PFSK-1 (cell line): ENCODE measurements around the gene PRR33.

Experiments used
- FOXP2 ChIP-seq: optimal IDR thresholded peaks from 2 replicates; pipeline ENCODE3; 2011; ENCODE audit warnings: borderline replicate concordance, control low read depth, inconsistent platforms; ENCODE audit not compliant: insufficient read depth; ENCODE audit errors: extremely low read length, extremely low read depth
- POLR2AphosphoS5 ChIP-seq: IDR thresholded peaks from 2 replicates; pipeline ENCODE4 v1.6.1; 2012; ENCODE audit warnings: low read depth, mild to moderate bottlenecking, control low read depth, low read length, moderate library complexity
- SIN3A ChIP-seq: IDR thresholded peaks from 2 replicates; pipeline ENCODE4 v1.6.1; 2012; ENCODE audit warnings: mild to moderate bottlenecking, low read length, moderate library complexity, borderline replicate concordance; ENCODE audit not compliant: insufficient read depth
- TAF1 ChIP-seq: IDR thresholded peaks from 2 replicates; pipeline ENCODE4 v1.6.1; 2012; ENCODE audit warnings: low read length, control low read depth, borderline replicate concordance; ENCODE audit not compliant: insufficient read depth
- TF ChIP-seq, protein P1 (sequence below), 2 experiments: IDR thresholded peaks; 2 replicates each; pipeline versions ENCODE4 v1.6.1 to v1.8.0; 2011 to 2012; ENCODE audit warnings: low read depth in 2 of 2, low read length in 2 of 2, control low read depth in 1 of 2, inconsistent platforms in 1 of 2, mild to moderate bottlenecking in 1 of 2, moderate library complexity in 1 of 2; ENCODE audit not compliant: insufficient read depth in 1 of 2

Gene PRR33

DNA sequence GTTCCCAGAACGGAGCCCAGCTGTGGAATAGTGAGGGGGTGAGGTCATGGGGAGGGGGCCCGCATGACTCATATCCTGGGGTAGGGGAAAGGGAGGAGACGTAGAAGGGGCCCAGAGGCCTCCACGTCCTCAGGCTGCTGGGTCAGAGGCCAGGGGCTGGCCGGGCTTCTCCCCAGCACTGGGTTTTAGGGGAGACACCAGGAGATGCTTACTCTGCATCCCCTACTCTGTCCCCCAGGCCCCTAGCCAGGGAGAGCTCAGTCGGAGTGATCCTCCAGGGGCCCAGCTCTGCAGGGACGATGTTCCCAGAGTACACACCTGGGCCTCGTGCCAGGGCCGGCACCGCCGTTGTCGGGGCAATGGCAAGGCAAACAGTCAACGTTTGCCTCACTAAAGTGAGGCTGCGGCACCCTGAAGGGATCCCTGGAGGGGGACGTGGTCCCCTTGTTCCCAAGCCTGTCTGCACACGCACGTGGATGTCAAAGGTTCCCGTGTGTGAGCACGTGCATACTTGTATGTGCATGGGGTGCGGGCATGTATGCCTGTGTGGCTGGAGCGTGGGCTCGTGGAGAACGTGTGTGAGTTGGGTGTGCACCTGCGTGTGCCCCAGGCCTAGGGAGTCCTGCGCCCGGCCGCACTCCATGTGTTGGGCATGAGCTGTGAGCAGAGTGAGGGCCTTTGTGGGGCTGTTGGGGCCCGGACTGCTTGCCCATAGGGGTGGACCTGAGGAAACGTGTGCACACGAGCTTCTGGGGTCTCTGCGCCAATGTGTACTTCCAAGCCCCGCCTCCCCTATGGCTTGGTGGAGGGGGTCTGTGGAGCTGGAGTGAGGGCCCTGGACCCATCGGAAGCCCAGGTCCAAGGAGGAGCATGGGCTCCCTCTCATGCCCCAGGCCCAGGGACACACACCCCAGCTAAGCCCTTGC is 14.2 kb downstream of the PRR33 start:
- TF ChIP-seq POLR2AphosphoS5 = no peak
- TF ChIP-seq FOXP2 = no peak
- TF ChIP-seq, protein P1, sequence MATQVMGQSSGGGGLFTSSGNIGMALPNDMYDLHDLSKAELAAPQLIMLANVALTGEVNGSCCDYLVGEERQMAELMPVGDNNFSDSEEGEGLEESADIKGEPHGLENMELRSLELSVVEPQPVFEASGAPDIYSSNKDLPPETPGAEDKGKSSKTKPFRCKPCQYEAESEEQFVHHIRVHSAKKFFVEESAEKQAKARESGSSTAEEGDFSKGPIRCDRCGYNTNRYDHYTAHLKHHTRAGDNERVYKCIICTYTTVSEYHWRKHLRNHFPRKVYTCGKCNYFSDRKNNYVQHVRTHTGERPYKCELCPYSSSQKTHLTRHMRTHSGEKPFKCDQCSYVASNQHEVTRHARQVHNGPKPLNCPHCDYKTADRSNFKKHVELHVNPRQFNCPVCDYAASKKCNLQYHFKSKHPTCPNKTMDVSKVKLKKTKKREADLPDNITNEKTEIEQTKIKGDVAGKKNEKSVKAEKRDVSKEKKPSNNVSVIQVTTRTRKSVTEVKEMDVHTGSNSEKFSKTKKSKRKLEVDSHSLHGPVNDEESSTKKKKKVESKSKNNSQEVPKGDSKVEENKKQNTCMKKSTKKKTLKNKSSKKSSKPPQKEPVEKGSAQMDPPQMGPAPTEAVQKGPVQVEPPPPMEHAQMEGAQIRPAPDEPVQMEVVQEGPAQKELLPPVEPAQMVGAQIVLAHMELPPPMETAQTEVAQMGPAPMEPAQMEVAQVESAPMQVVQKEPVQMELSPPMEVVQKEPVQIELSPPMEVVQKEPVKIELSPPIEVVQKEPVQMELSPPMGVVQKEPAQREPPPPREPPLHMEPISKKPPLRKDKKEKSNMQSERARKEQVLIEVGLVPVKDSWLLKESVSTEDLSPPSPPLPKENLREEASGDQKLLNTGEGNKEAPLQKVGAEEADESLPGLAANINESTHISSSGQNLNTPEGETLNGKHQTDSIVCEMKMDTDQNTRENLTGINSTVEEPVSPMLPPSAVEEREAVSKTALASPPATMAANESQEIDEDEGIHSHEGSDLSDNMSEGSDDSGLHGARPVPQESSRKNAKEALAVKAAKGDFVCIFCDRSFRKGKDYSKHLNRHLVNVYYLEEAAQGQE (IDR thresholded peaks at IDR 0.05; ENCODE audit: insufficient read depth in 1 of 2, low read depth in 2 of 2, low read length in 2 of 2) = no peak
- no peak for TF ChIP-seq TAF1
- TF ChIP-seq SIN3A = no peak

DNA sequence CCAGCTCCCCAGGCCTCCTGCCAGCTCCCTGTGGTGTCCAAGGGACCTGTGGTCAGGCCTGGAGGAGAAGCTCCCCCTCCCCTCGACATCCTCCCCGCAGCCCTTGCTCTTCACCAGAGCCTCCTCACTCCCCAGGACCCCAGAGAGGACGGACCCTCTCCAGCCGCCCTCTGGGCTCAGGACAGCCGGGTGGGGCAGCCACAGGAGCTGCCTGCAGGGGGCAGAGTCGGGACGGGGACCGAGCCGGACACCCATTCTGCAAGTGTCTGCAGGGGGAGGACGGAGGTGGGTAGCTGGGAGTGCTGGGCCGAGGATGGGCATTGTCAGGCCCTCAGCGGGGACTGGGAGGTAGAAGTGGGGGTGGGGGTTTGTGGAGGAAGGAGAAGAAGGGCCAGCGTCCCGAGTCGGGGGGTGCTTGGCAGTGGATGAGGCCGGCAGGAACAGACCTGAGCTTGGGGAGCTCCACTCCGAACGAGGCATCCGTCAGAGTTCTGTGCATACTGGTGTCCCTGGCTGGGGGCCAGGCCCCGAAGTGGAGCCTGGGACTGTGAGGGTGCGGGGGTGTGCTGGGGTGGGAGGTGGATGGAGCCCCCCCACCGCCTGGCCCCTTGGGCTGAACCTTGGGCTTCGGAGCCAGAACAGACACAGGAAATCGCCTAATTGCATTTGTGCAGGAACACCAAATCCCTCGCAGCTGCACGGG is 15.2 kb downstream of the PRR33 start:
- TF ChIP-seq POLR2AphosphoS5 (no peak), TAF1 (no peak), SIN3A (no peak; the same call in 1 of the 2 replicates), FOXP2 (no peak)
- TF ChIP-seq, protein P1 (IDR thresholded peaks at IDR 0.05; ENCODE audit: insufficient read depth in 1 of 2, low read depth in 2 of 2, low read length in 2 of 2) = no peak

DNA sequence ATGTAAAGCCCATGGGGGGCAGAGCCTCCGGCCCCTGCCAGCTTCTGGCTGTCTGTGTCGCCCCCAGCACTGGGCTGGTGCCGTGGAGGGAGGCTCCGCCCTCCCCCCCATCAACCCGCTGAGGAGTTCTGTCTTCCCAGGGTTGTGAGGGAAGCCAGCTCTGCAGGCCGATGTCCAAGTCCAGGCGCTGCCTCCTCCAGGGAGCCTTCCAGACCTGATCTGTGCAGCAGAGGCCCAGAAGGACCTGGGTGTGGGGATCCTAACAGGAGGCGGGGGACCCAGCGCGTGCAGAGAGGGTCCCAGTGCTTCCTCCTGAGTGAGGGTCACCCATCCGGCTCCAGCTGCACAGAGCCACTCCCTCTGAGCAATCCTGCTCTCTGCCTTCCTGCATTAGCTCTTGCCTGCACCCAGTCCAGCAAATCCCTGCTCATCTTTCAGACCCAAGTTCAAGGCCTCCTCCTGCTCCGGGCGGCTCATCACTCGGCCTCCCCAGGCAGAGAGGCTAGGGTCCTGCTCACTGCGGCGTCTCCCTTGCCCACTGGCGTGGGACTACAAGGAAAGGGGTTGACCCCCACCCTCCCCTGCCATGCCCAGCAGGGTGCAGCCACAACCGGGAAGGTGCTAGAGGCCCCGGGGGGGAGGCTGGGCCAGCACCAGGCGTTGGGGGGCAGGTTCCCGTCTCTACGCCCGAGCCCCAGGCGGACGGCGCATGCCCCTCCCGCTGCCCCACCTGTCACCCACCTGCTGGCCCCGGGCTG is 16.4 kb downstream of the PRR33 start:
- TF ChIP-seq TAF1 (no peak), SIN3A (no peak), POLR2AphosphoS5 (no peak), FOXP2 (no peak)
- TF ChIP-seq, protein P1 (IDR thresholded peaks at IDR 0.05; ENCODE audit: insufficient read depth in 1 of 2, low read depth in 2 of 2, low read length in 2 of 2) = no peak

DNA sequence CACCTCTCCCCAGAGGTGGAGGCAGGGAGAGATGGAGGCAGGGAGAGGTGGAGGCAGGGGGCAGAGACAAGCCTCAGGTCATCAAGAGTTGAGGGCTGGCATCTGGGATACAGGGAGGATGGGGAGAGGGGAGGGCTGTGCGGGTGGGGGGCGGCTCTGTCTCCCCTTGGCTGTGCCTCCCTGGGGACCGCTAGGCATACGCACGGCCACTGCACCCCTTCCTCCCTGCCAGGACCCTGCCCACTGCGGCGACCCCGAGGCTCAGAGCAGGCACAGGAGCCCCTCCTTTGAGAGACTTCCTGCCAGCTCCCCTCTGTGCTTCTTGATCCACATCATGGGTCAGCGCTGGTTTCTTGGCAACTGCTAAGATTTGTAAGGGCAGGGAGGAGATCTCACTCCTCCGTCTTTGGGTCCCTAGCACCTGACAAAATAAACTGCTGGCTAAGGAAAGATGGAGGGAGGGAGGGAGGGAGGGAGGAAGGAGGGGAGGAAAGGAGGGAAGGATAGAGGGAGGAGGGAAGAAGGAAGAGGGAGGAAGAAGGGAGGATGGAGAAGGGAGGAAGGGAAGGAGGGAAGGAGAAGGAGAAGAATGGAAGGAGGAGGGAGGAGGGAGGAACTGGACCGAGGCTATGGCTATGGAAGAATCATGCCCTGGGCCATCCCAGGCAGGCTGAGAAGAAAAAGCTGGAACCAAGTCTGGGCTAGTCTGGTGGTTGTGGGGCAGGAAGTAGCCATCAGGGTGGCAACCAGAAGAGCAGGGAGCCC is 18.5 kb downstream of the PRR33 start:
- TF ChIP-seq POLR2AphosphoS5 (no peak), SIN3A (no peak), FOXP2 (no peak), TAF1 (no peak)
- TF ChIP-seq, protein P1 (IDR thresholded peaks at IDR 0.05; ENCODE audit: insufficient read depth in 1 of 2, low read depth in 2 of 2, low read length in 2 of 2) = no peak
